ENCODE results near the gene DNLZ.

Gene DNLZ

GRCh38 chr9:136359774-136360718, 3.5 kb downstream of the DNLZ start:
- DNase-seq (ENCODE audit: low read depth): no peak
- no peak for TF ChIP-seq CTCF (IDR thresholded peaks at IDR 0.05; ENCODE audit: control insufficient read depth, extremely low read depth, insufficient read depth)

GRCh38 chr9:136358888-136359287, 4.7 kb downstream of the DNLZ start:
- no peak for DNase-seq (ENCODE audit: low read depth)
- TF ChIP-seq CTCF (IDR thresholded peaks at IDR 0.05; ENCODE audit: control insufficient read depth, extremely low read depth, insufficient read depth): no peak
- H3K4me3 ChIP-seq (ENCODE audit: low read depth, low read length): no peak overlapping the region

More at GRCh38 chr9:136359774-136360718, 3.5 kb downstream of the DNLZ start:
- H3K4me3 ChIP-seq (ENCODE audit: low read depth, low read length): no peak overlapping the region

DNA sequence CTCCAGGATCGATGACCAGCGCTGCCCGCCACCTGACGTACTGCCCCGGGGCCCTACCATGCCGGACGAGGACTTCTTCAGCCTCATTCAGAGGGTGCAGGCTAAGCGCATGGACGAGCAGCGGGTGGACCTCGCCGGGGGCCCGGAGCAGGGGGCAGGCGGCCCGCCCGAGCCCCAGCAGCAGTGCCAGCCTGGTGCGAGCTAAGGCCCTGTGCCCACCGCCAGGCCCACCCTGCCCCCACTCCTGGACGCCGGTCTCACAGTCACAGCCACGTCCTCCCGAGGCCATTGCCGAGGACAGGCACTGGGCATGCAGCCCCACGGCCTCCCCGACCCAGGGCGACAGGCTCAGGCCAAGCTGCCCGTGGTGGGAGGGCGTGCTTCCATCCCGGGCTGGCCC, 5.5 kb downstream of the DNLZ start:
- no peak for DNase-seq (ENCODE audit: low read depth)
- no peak overlapping the region for H3K4me3 ChIP-seq (ENCODE audit: low read depth, low read length)
- no peak for TF ChIP-seq CTCF (IDR thresholded peaks at IDR 0.05; ENCODE audit: control insufficient read depth, extremely low read depth, insufficient read depth)

GRCh38 chr9:136357202-136357725, 6.3 kb downstream of the DNLZ start:
- DNase-seq (ENCODE audit: low read depth): no peak
- H3K4me3 ChIP-seq (ENCODE audit: low read depth, low read length): no peak overlapping the region
- no peak for TF ChIP-seq CTCF (IDR thresholded peaks at IDR 0.05; ENCODE audit: control insufficient read depth, extremely low read depth, insufficient read depth)

DNA sequence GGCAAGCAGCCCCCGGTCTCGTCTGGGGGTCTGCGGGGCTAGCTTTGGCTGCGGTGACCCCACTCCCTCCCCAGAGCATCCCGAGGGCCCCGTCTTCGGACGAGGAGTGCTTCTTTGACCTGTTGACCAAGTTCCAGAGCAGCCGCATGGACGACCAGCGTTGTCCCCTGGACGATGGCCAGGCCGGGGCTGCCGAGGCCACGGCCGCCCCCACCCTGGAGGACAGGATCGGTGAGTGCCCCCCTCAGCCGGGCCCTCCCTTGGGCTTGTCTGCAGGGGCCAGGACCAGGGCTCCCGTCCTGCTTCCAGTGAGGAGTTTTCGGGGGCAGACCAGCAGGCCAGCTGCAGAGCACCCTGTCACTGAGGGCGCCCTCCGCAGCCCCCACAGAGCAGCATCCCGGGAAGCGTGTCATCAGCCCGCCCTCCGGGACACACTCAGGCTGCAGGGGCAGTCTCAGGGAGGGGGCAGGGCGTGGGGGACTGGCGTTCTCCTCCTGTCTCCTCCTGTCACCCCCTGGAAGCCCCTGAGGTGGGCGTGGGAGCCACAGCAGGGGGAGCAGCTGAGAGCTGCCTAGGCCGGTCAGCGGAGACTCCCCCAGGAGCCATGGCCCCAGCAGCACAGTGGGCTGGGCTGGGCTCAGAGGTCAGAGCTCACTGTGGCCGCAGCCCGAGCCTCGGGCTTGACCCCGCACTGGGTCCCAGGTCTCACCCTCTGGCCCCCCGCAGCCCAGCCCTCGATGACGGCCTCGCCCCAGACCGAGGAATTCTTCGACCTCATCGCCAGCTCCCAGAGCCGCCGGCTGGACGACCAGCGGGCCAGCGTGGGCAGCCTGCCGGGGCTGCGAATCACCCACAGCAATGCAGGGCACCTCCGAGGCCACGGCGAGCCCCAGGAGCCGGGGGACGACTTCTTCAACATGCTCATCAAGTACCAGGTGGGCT, 7.7 kb downstream of the DNLZ start:
- DNase-seq (ENCODE audit: low read depth): no peak
- TF ChIP-seq CTCF (IDR thresholded peaks at IDR 0.05; ENCODE audit: control insufficient read depth, extremely low read depth, insufficient read depth): no peak
- no peak overlapping the region for H3K4me3 ChIP-seq (ENCODE audit: low read depth, low read length)

GRCh38 chr9:136354592-136355085, 8.9 kb downstream of the DNLZ start:
- no peak for TF ChIP-seq CTCF (IDR thresholded peaks at IDR 0.05; ENCODE audit: control insufficient read depth, extremely low read depth, insufficient read depth)
- no peak overlapping the region for H3K4me3 ChIP-seq (ENCODE audit: low read depth, low read length)
- DNase-seq (ENCODE audit: low read depth): no peak
